Hindlimb muscle (tissue), 1 donor: ENCODE measurements around the gene IFT52. TPM values are rescaled to one million over a fixed set of nuclear protein-coding genes. Genes with fewer than 3 reads are reported as not detected.

Source experiments
- DNase-seq: peaks from one replicate; pipeline ENCODE4 v3.0.0-alpha.2; 2013
- polyA plus RNA-seq: library from polyadenylated mRNA; unstranded; fragments of 120-200 nt; gene quantifications from one replicate; pipeline ENCODE4 v1.2.1, GENCODE V29; 2013; ENCODE audit not compliant: insufficient read length

The IFT52 gene
- polyA plus RNA-seq = 21.8 TPM

GRCh38 chr20:43590392-43591303 is at the start of gene IFT52:
Gene IFT52 (plus strand): TSS chr20:43590937. CDS start chr20:43594699, 3,762 bp downstream.
- peak; percentile 96 for DNase-seq

- no peak for DNase-seq
Observed at GRCh38 chr20:43541214-43541613, 49.5 kb upstream of the IFT52 start.

GRCh38 chr20:43542161-43542560 is 48.6 kb upstream of the IFT52 start:
- DNase-seq = no peak

GRCh38 chr20:43542674-43543073 is 48.1 kb upstream of the IFT52 start:
- DNase-seq = no peak

- DNase-seq = no peak
Observed at GRCh38 chr20:43543138-43543537, 47.6 kb upstream of the IFT52 start.

- no peak for DNase-seq
Observed at GRCh38 chr20:43544501-43544900, 46.2 kb upstream of the IFT52 start.

GRCh38 chr20:43545837-43546578 is 44.7 kb upstream of the IFT52 start:
- no peak for DNase-seq

GRCh38 chr20:43548273-43548880 is 42.4 kb upstream of the IFT52 start:
- no peak for DNase-seq

- no peak for DNase-seq
Observed at GRCh38 chr20:43549416-43550065, 41.2 kb upstream of the IFT52 start.

GRCh38 chr20:43550456-43550855 is 40.3 kb upstream of the IFT52 start:
- no peak for DNase-seq

- no peak for DNase-seq
Observed at GRCh38 chr20:43554369-43554768, 36.4 kb upstream of the IFT52 start.

- no peak for DNase-seq
Observed at GRCh38 chr20:43558412-43559146, 32.2 kb upstream of the IFT52 start, which contains the start of gene SGK2. Gene SGK2 (plus strand): TSS chr20:43559027. CDS start chr20:43566496, 7,469 bp downstream.

GRCh38 chr20:43559147-43559987 is 31.4 kb upstream of the IFT52 start:
- DNase-seq = no peak

- no peak for DNase-seq
Observed at GRCh38 chr20:43560974-43561373, 29.8 kb upstream of the IFT52 start.

GRCh38 chr20:43563429-43563828 is 27.3 kb upstream of the IFT52 start:
- no peak for DNase-seq

- no peak for DNase-seq
Observed at GRCh38 chr20:43563991-43564390, 26.7 kb upstream of the IFT52 start.

- DNase-seq = no peak
Observed at GRCh38 chr20:43564455-43564854, 26.3 kb upstream of the IFT52 start.

GRCh38 chr20:43564993-43565757 is 25.6 kb upstream of the IFT52 start:
- no peak for DNase-seq

- DNase-seq = no peak
Observed at GRCh38 chr20:43565758-43566104, 25.0 kb upstream of the IFT52 start.

GRCh38 chr20:43567477-43567876 is 23.3 kb upstream of the IFT52 start:
- no peak for DNase-seq
